HG02642 (cell line): ENCODE results near the gene THUMPD3.

Source experiments
- ATAC-seq: cut with Tn5 transposase; IDR thresholded peaks from one replicate; pipeline ENCODE4 v1.9.1; 2021; ENCODE audit warnings: mild to moderate bottlenecking; ENCODE audit not compliant: unreplicated experiment, poor library complexity

The THUMPD3 gene

DNA sequence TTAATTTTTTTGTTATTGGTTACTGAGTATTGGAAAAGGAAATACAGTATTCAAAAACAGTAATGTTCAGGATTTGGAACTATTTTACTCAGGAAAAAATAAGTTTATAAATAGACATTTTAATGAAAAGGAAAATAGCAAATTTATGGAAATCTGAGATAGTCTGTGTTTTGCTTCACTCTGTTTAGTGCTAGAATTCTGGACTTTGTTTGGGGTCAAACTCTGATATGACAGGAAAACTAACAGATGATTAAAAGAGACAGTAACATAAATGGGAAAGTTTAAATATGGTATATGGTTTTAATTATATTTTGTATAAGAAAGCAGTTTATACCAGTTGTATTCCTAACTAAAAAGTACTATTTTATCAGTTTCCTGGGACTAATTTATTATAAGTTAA is 52.0 kb downstream of the THUMPD3 start:
- ATAC-seq, result no peak

DNA sequence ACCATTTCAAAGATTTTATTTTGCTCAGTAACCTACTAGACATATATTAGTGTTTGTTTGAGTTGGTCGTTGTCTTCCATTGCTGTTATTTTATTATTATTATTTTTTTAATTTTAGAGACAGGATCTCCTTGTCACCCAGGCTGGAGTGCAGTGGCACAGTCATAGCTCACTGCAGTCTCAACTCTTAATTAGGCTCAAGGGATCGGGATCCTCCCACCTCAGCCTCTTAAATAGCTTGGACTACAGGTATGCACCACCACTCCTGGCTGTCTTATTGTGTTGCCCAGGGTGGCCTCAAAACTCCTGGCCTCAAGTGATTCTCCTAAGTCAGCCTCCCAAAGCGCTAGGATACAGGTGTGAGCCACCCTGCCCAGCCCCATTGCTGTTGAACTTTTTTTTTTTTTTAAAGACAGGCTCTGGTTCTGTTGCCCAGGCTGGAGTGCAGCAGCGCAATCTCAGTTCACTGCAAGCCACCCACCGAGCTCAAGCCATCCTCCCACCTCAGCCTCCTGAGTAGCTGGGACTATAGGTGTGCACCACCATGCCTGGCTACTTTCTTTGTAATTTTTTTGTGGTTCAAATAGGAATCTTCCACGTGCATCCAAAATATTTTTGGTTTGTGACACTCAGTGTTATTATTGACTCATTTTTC is 52.8 kb downstream of the THUMPD3 start:
- ATAC-seq, result no peak

DNA sequence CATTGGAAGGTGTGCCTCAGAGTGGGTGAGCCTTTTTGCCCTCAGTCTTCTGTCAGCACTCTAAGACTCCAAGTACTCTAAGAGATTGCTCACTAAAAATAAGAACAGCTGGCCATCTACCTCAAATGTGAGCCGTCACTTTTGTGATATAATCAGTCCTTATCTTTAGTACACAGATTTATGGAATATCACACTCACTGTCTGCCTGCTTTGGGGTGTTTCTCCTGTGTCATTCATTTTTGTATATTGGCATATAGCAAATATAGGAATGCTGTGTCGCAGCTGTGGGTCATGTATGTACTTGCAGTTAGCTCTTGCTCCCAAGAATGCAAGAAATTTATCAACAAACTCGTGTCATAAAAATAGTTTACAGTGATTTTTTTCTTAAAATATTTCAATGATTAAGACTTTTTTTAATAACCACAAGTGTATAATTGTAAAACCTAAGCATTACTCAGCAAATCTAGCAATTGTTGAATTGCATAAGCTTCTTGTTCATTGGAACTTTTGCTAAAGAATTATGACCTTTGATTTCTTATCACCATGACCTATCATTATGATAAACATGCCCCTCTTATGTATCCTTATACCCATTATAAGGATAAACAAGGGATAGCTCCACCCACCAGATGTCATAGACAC is 53.4 kb downstream of the THUMPD3 start:
- ATAC-seq, result no peak

DNA sequence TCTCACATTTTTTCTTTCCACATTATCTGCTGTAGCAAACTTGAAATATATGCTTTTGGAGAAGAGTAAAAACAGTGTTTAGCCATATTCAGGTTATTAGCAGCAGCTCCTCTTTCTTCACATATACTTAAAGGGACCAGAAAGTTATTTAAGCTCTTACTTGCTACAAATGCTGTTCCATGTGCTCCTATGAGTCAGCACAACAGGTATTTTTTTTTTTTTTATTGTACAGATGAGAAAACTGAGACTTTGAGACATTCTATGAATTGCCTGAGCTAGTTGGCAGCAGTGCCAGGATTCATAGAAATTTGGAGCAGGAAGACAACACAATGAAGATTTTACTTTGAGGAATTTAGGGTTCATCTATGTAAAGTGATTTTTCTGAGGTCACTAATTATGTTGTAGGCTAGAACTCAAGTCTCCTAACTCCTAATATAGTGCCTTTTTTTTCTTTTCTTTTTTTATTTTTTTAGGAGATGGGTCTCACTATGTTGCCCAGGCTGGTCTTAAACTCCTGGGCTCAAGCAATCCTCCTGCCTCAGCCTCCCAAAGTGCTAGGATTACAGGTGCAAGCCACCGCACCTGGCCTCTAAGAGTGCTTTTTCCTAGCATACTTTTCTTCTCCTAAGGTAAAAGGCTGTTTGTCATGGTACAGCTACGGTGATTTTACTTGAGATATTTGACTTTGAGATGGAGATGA is 58.1 kb downstream of the THUMPD3 start:
- no peak for ATAC-seq

DNA sequence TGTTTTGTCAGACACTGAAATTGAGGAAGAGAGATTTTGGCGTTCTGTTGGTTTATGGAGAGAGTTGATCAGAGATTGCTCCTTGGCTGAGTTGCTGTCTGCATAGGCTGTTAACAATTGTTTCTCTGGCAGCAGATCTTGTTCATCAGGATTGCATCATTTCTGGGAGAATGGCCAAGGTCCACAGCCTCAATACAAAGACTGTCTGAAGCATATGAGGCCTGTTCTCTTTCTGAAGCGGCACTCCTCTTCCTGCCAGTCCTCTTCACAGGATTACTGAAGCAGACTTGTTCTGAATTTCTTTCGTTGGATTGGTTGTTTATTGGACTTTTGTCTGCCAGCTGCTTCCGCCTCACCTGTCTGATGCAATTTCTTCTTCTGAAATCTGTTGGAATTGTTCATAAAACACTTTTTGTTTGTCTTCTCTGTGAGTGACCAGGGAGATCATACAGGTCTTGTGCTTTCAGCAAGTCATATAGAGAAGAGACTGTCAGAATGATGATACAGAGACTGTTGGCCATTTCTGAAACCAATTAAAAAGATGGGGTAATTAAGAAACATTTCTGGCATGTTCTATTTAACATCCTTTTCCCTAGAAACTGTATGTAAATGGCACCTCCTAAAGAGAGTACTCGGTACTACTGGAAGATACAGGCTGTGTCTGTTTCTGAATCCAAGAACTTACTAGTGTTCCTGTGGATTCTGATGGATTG is 60.0 kb downstream of the THUMPD3 start:
- ATAC-seq, result no peak

DNA sequence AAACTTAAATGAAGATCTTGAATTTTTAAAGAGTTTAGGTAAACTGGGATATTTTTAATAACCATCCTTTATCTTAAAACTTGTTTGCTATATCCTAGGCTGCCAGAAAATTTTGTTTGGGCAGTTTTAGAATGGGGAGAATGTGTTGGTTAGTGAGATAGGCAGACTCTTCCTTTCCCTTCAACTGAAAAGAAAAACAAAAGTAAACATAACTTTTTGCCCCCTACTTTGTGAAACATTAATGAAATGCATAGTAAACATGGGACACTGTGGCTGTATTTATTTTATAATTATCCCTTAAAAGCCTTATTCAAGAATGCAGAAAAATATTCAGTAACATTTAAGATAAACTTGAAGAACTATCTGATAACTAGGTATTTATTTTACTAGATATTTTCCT is 65.6 kb downstream of the THUMPD3 start:
- ATAC-seq, result no peak

DNA sequence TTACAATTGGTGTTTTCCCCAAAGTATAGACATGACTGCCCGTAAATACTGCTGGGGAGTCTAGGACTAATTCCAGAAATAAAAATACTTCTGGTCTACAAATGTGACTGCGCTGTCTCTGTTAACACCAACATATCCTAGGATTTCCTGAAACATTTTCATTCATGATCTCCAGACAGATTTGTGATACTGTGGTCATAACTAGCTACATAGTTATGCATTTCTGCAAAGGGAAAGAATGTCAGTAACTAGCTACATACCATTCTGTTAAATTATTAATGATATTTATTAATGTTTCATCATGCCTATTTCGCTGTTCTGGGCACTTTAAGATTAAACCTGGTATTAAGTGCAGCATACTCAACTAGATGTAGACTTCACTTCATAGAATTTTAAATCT is 67.9 kb downstream of the THUMPD3 start:
- no peak for ATAC-seq

DNA sequence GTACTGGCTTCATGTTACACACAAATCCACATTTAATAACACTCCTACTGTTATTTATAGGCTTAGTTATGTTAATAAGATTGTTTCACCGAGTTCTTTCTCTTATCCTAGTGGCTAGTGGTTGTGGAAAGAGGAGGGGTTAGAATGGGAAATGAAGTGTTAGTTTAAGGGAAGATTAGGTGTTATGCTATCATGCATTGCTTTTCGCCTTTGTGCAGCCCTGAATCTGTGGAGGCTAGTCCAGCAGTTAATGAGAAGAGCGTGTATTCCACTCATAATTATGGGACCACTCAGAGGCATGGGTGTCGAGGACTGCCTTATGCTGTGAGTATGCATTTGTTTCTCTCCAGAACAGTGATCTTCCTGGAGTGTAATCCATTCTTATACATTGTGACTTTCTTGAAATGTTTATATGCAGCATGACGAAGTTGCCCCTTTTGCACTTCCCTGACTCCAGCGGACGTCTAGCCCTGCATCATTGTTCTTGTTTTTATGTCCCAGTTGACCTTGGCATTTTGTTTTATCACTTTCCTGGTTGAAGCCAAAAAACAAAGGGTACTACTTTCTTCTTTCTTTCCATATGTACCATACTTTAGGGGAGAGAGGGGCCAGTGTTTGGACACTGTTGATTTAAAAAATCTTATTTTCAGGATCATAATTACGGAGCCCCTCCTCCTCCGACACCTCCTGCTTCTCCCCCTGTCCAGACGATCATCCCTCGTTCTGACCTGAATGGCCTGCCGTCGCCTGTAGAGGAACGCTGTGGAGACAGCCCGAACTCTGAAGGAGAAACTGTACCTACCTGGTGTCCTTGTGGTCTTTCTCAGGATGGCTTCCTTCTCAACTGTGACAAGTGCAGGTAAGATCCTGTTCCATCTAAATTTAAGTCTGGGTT is 71.0 kb downstream of the THUMPD3 start:
- no peak for ATAC-seq

DNA sequence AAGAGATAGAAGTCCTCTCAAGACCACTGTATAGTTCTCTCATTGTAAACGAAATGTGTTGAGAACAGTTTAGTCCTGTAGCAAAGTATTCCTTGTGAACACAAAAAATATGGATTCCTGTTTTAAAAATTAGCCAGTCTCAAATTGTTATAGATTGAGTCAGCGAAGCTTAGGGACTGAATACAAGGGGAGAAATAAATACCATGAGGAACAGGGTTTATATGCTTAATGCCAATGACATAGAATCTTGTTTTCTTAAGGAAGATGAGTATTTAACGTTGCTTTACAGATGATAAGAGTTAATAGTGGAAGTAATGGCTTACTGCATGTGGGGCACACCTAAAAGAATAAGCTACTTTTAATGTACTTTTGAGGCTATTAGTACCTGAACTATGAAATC is 72.5 kb downstream of the THUMPD3 start:
- ATAC-seq, result no peak
